RPMI7951 (cell line): ENCODE data around the gene FOXA3. TPM values are rescaled to one million over a fixed set of nuclear protein-coding genes. Genes with fewer than 3 reads are reported as not detected.
"Not testable (repeated sequence)": the region's sequence is repeated elsewhere in the genome, so short reads cannot be mapped to it uniquely, and the experiment has no call there.

Experiments used
- DNase-seq: peaks from one replicate; pipeline ENCODE4 v3.0.0-alpha.2; 2012; ENCODE audit warnings: low read depth
- total RNA-seq: library from RNA; depleted of rRNA; stranded (reverse); fragments of >200 nt; shearing (Covaris generic); gene quantifications from 2 replicates; pipeline ENCODE4 v1.2.3, GENCODE V29; 2014

Gene FOXA3
- total RNA-seq, 1 experiment from 2014 or later = not detected

DNA sequence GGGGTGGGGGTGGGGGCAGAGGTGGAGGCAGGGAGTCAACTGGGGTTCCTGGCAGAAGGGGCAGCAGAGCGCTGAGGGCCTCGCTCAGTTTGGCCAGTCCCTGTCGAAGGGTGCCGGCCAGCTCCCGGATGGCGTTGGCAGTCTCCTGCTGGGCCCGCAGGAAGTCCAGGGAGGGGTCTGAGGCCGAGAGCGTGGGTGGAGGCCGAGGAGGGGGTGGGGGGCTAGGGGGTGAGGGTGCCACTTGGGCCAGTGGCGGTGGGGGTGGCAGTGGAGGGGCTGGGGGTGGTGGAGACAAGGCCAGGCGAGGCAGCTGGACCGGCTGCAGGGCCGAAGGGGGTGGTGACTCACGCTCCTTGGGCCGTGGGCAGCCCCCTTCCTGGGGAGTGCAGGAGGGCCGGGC lies 26.8 kb downstream of the FOXA3 start:
- DNase-seq = no peak

GRCh38 chr19:45895519-45895972 lies 31.4 kb downstream of the FOXA3 start:
- DNase-seq = no peak

- DNase-seq = not testable (repeated sequence)
Observed at GRCh38 chr19:45895983-45896599, 32.0 kb downstream of the FOXA3 start.

- DNase-seq = no peak
Observed at GRCh38 chr19:45897261-45897812, 33.2 kb downstream of the FOXA3 start.

DNA sequence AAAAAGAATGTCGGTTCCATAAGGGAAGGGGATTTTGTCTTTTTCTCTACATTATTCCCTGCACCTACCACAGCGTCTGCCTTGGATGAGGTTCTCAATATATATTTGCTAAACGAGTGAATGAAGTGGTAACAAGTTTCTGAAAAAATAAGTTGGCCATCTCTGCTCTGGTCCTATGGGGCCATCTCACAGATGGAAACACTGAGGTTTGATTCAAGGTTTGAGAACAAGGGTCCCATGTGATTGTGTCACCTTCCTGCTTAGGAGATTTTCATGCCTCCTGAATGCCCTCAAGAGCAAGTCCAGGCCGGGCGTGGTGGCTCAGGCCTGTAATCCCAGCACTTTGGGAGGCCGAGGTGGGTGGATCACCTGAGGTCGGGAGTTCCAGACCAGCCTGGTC lies 35.1 kb downstream of the FOXA3 start:
- no peak for DNase-seq

DNA sequence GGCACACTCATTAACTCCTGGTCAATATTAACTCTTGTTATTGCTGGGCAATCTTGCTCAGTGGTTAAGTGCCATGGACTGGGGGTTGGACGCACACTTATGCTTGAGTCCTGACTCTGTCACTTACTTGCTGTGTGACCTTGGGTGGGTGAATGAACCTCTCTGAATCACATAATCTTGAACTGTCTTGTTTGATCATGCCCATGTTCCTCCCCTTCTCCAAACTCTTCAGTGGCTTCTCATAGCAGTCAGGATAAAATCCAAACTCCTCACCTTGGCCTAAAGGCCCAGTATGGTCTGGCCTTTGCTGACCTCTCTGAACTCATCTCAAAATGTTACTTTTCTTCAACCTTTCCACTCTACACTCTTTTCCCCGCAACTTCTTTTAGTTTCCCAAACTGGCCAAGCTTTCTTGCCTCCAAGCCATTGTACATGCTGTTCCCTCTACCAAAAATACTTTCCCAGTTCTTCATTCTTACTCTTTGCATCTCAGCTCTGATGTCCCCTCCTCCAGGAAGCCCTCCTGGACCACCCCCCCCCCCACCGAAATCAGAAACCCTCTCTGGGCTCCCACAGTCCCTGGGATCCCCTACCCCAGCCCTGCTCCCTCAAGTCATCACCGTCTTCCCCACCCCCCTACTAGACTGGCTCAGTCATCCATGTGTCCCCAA lies 35.9 kb downstream of the FOXA3 start:
- no peak for DNase-seq

DNA sequence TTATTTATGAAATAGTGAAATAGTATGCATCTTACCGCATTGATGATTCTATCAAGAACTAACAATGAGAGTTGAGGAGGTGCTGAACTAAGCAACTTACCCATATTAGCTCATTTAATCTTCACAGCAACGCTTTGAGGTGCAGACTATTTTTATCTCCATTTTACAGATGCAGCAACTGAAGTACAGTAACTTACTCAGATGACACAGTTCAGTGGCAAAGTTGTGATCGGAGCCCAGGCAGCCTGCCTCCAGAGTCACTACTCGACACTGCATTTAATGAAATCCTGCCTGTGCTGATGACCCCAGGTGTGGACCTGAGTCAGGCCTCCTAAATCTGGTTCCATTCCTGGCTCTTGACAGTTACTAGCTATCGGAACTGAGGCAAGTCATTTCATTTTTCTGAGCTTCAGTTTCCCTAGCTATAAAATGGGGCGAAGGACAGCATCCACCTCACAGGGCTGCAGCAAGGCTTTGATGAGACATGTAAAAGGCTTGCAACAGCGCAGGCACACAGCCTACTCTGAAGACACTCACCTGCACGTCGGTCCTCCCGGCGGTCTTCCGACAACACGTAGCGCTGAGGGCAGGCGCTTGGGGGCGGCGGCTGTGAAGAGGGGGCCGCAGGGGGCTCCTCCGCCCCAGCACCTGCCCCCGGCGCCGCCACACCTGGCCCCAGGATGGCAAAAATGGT lies 36.8 kb downstream of the FOXA3 start:
- no peak for DNase-seq

DNA sequence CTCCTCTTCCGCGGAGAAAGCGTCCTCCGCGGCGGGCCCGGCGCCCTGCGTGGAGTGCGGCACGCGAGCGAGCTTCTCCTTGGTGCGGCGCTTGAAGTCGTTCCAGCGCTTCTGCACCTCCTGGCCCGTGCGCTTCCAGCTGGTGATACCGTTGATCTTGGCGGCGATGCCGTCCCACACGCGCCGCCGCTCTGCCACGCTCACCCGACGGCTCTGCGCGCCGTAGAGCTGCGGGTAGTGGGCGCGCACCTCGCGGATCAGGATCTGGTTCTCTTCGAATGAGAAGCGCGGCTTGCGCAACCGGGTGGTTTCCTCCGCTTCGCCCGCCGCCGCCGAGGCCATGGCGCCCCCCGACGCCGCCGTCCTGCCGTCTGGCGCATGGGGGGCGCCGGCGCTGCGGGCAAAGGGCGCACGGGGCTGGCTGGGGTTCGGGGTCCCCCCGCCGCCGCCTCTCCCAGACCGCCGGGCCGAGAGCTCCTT lies 37.3 kb downstream of the FOXA3 start:
- no peak for DNase-seq

- DNase-seq = no peak
Observed at GRCh38 chr19:45901912-45902650, 38.0 kb downstream of the FOXA3 start, which contains the start of gene MYPOP. Gene MYPOP (minus strand): TSS chr19:45902613. CDS start chr19:45901773, 840 bp downstream.

DNA sequence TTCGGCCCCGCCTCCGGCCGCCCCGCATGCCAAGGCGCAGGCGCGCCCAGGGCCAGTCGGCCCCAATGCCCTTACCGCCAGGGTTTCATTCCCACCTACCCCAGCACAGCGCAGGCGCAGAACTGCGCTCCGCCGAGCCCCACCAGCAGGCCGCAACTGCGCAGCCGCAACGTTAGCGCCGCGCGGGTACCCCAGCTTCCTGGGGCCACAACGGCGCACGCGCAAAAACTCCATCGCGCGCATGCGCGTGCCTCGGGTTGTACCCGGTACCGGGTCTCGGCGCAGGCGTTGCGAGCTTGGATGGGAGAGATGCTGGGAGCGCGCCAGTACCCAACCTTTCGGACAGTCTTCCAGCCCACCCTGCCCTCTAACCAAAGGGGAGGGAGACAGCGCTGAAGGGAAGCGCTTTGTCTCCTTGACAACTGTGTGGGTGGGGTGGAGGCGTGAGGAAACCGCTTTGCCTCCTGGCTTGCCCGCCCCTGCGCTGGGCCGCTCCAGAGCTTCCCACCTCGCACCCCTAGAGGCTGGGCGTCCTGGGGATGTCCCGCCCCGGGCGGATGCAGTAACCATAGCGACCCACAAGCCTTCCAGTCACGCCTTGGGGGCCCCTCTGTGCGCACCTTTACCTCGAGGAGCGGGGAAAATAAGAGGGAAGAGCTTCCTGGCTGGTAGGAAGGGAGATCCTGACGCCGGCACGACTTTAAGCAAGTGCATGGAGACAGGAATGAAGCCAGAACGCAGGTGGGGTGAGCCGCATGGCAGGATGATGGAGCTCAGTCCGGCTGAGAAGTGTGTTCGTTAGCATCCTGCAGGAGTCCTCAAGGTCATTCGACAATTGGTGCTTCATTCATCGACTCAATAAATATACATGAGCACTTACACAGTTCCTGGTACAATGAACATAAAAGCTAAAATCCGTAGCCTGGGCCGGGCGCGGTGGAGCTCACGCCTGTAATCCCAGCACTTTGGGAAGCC lies 38.8 kb downstream of the FOXA3 start:
- peak; percentile 94 for DNase-seq

GRCh38 chr19:45905011-45905410 lies 40.9 kb downstream of the FOXA3 start:
- no peak for DNase-seq

- DNase-seq = peak; percentile 18
Observed at GRCh38 chr19:45906221-45906620, 42.1 kb downstream of the FOXA3 start.

- DNase-seq = peak; percentile 42
Observed at GRCh38 chr19:45908956-45909355, 44.8 kb downstream of the FOXA3 start.

DNA sequence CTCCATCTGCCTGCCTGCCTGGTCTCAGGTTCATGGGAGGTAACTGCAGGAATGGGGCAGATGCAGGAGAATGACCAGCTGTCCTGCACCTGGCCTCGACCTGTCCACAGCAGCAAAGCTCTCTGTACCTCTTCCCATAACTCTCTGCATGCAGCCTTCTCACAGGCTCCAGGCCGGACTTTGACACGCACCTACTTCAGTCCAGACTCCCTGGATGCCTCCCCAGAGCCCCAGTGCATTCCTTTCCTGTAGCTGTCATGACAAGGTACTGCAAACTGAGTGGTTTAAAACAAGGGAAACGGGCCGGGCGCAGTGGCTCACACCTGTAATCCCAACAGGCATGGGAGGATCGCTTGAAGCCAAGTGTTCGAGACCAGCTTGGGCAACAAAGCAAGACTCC lies 47.2 kb downstream of the FOXA3 start:
- DNase-seq = no peak

DNA sequence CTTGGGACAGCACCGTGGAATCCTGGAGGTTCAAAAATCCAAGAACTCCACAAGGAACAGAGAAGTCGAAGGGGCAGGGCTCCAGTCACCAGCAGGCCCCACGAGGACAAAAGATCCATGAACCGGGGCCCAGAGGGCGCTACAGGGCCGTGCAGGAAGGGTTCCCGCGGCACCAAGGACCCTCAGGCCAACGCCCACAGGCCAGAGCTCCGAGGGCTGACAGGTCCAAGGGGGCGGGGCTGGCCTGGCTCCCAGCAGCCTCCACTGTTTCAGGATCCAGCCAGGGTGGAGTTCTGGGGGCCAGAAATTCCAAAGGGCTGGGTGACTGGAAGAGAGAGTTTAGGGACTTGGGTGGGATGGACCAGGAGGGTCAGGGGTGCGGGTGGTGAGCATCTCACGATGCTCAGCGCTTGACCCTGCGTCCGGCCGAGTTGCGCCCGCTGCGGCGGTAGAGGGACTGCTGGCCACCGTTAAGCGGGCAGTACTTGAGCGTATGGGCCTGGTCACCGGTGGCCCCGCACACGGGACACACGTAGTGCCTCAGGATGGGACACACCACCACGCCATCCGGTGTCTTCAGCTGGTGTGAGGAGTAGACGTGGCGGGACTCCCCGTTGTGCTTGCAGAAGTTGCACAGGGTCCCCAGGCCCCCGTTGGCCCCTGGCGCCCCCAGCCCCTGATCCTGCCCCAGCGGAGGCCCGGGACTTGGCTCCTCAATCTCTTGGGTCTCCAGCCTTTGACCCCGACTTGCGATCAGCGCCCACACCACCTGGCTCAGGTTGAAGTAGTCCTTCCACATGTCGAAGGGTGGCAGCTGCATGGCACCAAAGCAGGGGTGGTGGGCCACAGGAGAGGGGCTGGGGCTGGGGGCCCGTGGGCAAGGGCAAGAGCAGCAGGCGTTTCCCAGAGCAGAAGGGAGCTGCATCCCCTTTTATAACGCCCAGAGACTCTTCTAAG lies 50.0 kb downstream of the FOXA3 start, which contains the start of gene NANOS2:
Gene NANOS2, minus strand, starts transcription at position 905 of the 957 bp plus-strand sequence. Its CDS starts 85 bp downstream, at position 820.
- DNase-seq = no peak

GRCh38 chr19:45917421-45918091 lies 53.4 kb downstream of the FOXA3 start:
- peak; percentile 24 for DNase-seq

GRCh38 chr19:45918721-45919120 lies 54.6 kb downstream of the FOXA3 start:
- no peak for DNase-seq

GRCh38 chr19:45919678-45920077 lies 55.6 kb downstream of the FOXA3 start:
- DNase-seq = no peak

DNA sequence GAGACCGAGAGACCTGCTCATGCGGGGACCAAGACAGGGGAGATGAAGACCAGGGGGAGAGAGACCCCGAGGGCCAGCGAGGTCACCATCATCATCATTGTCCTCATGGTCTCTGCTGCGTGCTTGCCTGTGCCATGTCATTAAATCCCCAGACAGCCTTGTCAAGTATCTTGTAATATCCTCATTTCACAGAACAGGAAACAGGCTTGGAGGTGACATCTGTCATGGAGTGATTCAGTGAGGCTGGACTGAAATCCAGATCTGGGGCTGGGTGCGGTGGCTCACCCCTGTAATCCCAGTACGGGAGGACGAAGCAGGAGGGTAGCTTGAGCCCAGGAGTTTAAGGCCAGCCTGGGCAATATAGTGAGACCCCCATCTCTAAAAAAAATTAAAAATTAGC lies 56.3 kb downstream of the FOXA3 start:
- no peak for DNase-seq
